T-cell (primary cell): Measurements from ENCODE around the gene LMTK3. TPM values are rescaled to one million over a fixed set of nuclear protein-coding genes. Genes with fewer than 3 reads are reported as not detected.
A peak's percentile ranks its signal among the peaks of the same experiment; 100 is the strongest.

ENCODE experiments used
- ATAC-seq, 4 experiments: fragments of 200-7000 bp in 3 of 4; fragments of 150-1000 bp in 1 of 4; cut with Tn5 transposase; replicated peaks in 1 of 4; 1 replicate in 3 of 4; 2 replicates in 1 of 4; pipeline ENCODE4 v1.10.0; 2021; ENCODE audit warnings: moderate library complexity in 3 of 4, mild to moderate bottlenecking in 2 of 4, moderate number of reproducible peaks in 1 of 4
- CTCF ChIA-PET, 2 donors: fragments of 300-600 bp; sonication (Branson Sonifier 250); formaldehyde crosslinking; loops; one replicate each; lab custom pipeline; 2022; ENCODE audit warnings: antibody characterized with exemption in 2 of 2; lab: Charles Lee
- POLR2A ChIA-PET, 2 donors: fragments of 300-600 bp; sonication (Branson Sonifier 250); formaldehyde crosslinking; loops; one replicate each; lab custom pipeline; 2022; ENCODE audit warnings: antibody characterized with exemption in 2 of 2; lab: Charles Lee
- DNase-seq, 35 experiments: peaks; one replicate each; pipeline versions ENCODE4 v3.0.0 to v3.0.0-alpha.2; 2013 to 2023
- H3K27ac ChIP-seq: one replicate; pipeline ENCODE4 v1.5.1; 2013; ENCODE audit warnings: low read length
- H3K27me3 ChIP-seq, 2 experiments: replicated peaks in 1 of 2; 1 replicate in 1 of 2; 2 replicates in 1 of 2; pipeline versions ENCODE4 v1.6.1 to v1.7.0; 2013; ENCODE audit warnings: low read length in 1 of 2, mixed read lengths in 1 of 2; ENCODE audit not compliant: control insufficient read depth in 2 of 2, insufficient read depth in 2 of 2; ENCODE audit errors: extremely low read depth in 1 of 2
- H3K36me3 ChIP-seq, 2 donors: 1 replicate in 1 of 2; 2 replicates in 1 of 2; pipeline versions ENCODE4 v1.6.1 to v1.7.0; 2013; ENCODE audit warnings: low read length in 1 of 2; ENCODE audit not compliant: control insufficient read depth in 2 of 2, insufficient read depth in 1 of 2; ENCODE audit errors: extremely low read depth in 1 of 2
- H3K4me1 ChIP-seq, 2 experiments: 1 replicate in 1 of 2; 2 replicates in 1 of 2; pipeline versions ENCODE4 v1.6.1 to v1.7.0; 2013; ENCODE audit warnings: low read length in 2 of 2, mixed read lengths in 1 of 2; ENCODE audit not compliant: insufficient read depth in 2 of 2, control insufficient read depth in 1 of 2; ENCODE audit errors: extremely low read depth in 1 of 2
- H3K4me3 ChIP-seq, 2 donors: 1 replicate in 1 of 2; 2 replicates in 1 of 2; pipeline versions ENCODE4 v1.5.1 to v1.7.0; 2013; ENCODE audit warnings: mild to moderate bottlenecking in 2 of 2, low read length in 1 of 2, moderate library complexity in 1 of 2; ENCODE audit not compliant: control insufficient read depth in 1 of 2; ENCODE audit errors: extremely low read depth in 1 of 2
- H3K9me3 ChIP-seq: 2 replicates; pipeline ENCODE4 v1.7.0; 2013
- H3K27ac Mint-ChIP-seq, 2 donors: one replicate each; pipeline ENCODE4 v1.8.0; 2020 to 2021; ENCODE audit warnings: mild to moderate bottlenecking in 2 of 2, mixed read lengths in 2 of 2
- H3K27me3 Mint-ChIP-seq, 2 donors: one replicate each; pipeline ENCODE4 v1.8.0; 2021 to 2022; ENCODE audit warnings: mixed read lengths in 2 of 2
- H3K36me3 Mint-ChIP-seq: one replicate; pipeline ENCODE4 v1.8.0; 2021; ENCODE audit warnings: mixed read lengths
- H3K4me1 Mint-ChIP-seq, 3 donors: one replicate each; pipeline ENCODE4 v1.8.0; 2020 to 2022; ENCODE audit warnings: mixed read lengths in 3 of 3, mild to moderate bottlenecking in 1 of 3
- H3K4me3 Mint-ChIP-seq, 3 donors: one replicate each; pipeline ENCODE4 v1.8.0; 2020 to 2022; ENCODE audit warnings: mild to moderate bottlenecking in 3 of 3, mixed read lengths in 3 of 3, moderate library complexity in 3 of 3
- H3K9me3 Mint-ChIP-seq, 3 donors: one replicate each; pipeline ENCODE4 v1.8.0; 2020 to 2022; ENCODE audit warnings: mixed read lengths in 3 of 3
- WGBS: methylation state at CpG from one replicate; pipeline ENCODE4 v1.1.5; 2013; ENCODE audit warnings: missing lambda C conversion rate; ENCODE audit not compliant: insufficient coverage; 5-methylcytosine and 5-hydroxymethylcytosine counted together
- total RNA-seq, 35 experiments: library from RNA in 6 of 35; stranded (reverse) in 6 of 35; fragments of 120-200 nt in 1 of 35; gene quantifications; one replicate each; pipeline versions ENCODE4 v1.2.1 to v1.2.4 and lab custom pipeline; 2013 to 2026

Gene LMTK3
- total RNA-seq, 5 donors from 2014 or later (not counting 1 experiment from before 2014, with no cell fraction given) = 17.5 to 28.2 (median 23.5) TPM

- ChIA-PET CTCF (no interaction called here), POLR2A (no interaction called here)
- no peaks in the 10 kb centered on the region for H3K9me3 Mint-ChIP-seq
- H3K36me3 Mint-ChIP-seq = no peaks in the 10 kb centered on the region
- no CpG with 5 or more reads among the region's 3 CpGs for WGBS
- no peak overlapping the region for H3K27ac Mint-ChIP-seq
- DNase-seq (no peak), ATAC-seq (no peak)
- H3K27me3 Mint-ChIP-seq = no peaks in the 10 kb centered on the region
- no peak overlapping the region for H3K4me3 Mint-ChIP-seq
- H3K27me3 ChIP-seq = peaks cover 0 to 8% of the 10 kb centered on the region in 2 experiments
- peaks cover 0 to 9% of the 10 kb centered on the region in 2 experiments for H3K4me1 ChIP-seq
- H3K36me3 ChIP-seq = no peaks in the 10 kb centered on the region
- H3K27ac ChIP-seq = no peak overlapping the region
- no peak overlapping the region for H3K4me3 ChIP-seq
- H3K4me1 Mint-ChIP-seq = peaks cover 4 to 6% (median 6%) of the 10 kb centered on the region in 3 donors
- no peaks in the 10 kb centered on the region for H3K9me3 ChIP-seq
Observed at GRCh38 chr19:48518207-48518606, 6.6 kb upstream of the LMTK3 start.

GRCh38 chr19:48516536-48516935 is 4.9 kb upstream of the LMTK3 start:
- Mint-ChIP-seq H3K4me3 (no peak overlapping the region), H3K4me1 (peaks cover 4 to 6% (median 6%) of the 10 kb centered on the region in 3 donors), H3K27me3 (no peaks in the 10 kb centered on the region), H3K9me3 (no peaks in the 10 kb centered on the region), H3K36me3 (no peaks in the 10 kb centered on the region), H3K27ac (no peak overlapping the region)
- no peak for ATAC-seq
- DNase-seq = no peak
- WGBS = 90% methylated on average over 8 of the region's 8 CpGs
- Histone ChIP-seq H3K9me3 (no peaks in the 10 kb centered on the region), H3K27ac (no peak overlapping the region), H3K36me3 (no peaks in the 10 kb centered on the region), H3K27me3 (peaks cover under 1 to 8% of the 10 kb centered on the region in 2 experiments), H3K4me1 (peaks cover 9 to 25% of the 10 kb centered on the region in 2 experiments), H3K4me3 (no peak overlapping the region)
- ChIA-PET POLR2A (no interaction called here), CTCF (no interaction called here)

- WGBS = 64% methylated on average over 11 of the region's 11 CpGs
- Histone ChIP-seq H3K27me3 (peaks cover 0 to 8% of the 10 kb centered on the region in 2 experiments), H3K4me3 (peak overlapping the region in 1 of 2 donors; percentile 88), H3K36me3 (peaks cover 0 to 3% of the 10 kb centered on the region in 2 donors), H3K4me1 (peaks cover 12 to 42% of the 10 kb centered on the region in 2 experiments), H3K9me3 (no peaks in the 10 kb centered on the region), H3K27ac (no peak overlapping the region)
- no peaks in the 10 kb centered on the region for H3K27me3 Mint-ChIP-seq
- no peak overlapping the region for H3K27ac Mint-ChIP-seq
- no peaks in the 10 kb centered on the region for H3K9me3 Mint-ChIP-seq
- ATAC-seq (no peak), DNase-seq (no peak)
- H3K4me1 Mint-ChIP-seq = peaks cover 13 to 20% (median 16%) of the 10 kb centered on the region in 3 donors
- H3K36me3 Mint-ChIP-seq = no peaks in the 10 kb centered on the region
- ChIA-PET CTCF (interaction anchor here in 1 of 2 donors (0.5 to 1.2 kb wide), 3 partner anchors 62 to 265 kb away, joined by 3 to 5 read pairs (median 3); no protein-coding TSS in a partner anchor), POLR2A (no interaction called here)
- peak overlapping the region in 1 of 3 donors; percentile 9 for H3K4me3 Mint-ChIP-seq
Observed at GRCh38 chr19:48514123-48514458, 2.5 kb upstream of the LMTK3 start.

- Mint-ChIP-seq H3K27me3 (no peaks in the 10 kb centered on the region), H3K27ac (no peak overlapping the region), H3K36me3 (no peaks in the 10 kb centered on the region), H3K9me3 (no peaks in the 10 kb centered on the region), H3K4me3 (no peak overlapping the region), H3K4me1 (peaks cover 13 to 20% (median 16%) of the 10 kb centered on the region in 3 donors)
- POLR2A ChIA-PET = no interaction called here
- peak; percentile 53 to 86 (median 72) for DNase-seq
- Histone ChIP-seq H3K4me1 (peaks cover 12 to 42% of the 10 kb centered on the region in 2 experiments), H3K27me3 (peaks cover 0 to 8% of the 10 kb centered on the region in 2 experiments), H3K27ac (peak overlapping the region; percentile 56), H3K9me3 (no peaks in the 10 kb centered on the region), H3K36me3 (peaks cover 0 to 8% of the 10 kb centered on the region in 2 donors), H3K4me3 (peak overlapping the region; percentile 56 to 88)
- ATAC-seq = peak; percentile 73 to 74 (median 73)
- CTCF ChIA-PET = interaction anchor here in 1 of 2 donors (0.5 to 1.2 kb wide), 2 partner anchors 63 to 71 kb away, joined by 3 to 5 read pairs; no protein-coding TSS in a partner anchor
- 2% methylated on average over 41 of the region's 54 CpGs for WGBS
Observed at GRCh38 chr19:48513289-48514122, 1.9 kb upstream of the LMTK3 start.

- Mint-ChIP-seq H3K9me3 (no peaks in the 10 kb centered on the region), H3K4me3 (no peak overlapping the region), H3K27ac (no peak overlapping the region), H3K27me3 (no peaks in the 10 kb centered on the region), H3K36me3 (peaks cover 4% of the 10 kb centered on the region), H3K4me1 (peaks cover 13 to 20% (median 16%) of the 10 kb centered on the region in 3 donors)
- 52% methylated on average over 10 of the region's 19 CpGs for WGBS
- Histone ChIP-seq H3K36me3 (peaks cover 0 to 11% of the 10 kb centered on the region in 2 donors), H3K4me3 (peak overlapping the region; percentile 56 to 88), H3K27me3 (peaks cover 0 to 8% of the 10 kb centered on the region in 2 experiments), H3K4me1 (peaks cover 12 to 42% of the 10 kb centered on the region in 2 experiments), H3K9me3 (no peaks in the 10 kb centered on the region), H3K27ac (peak overlapping the region; percentile 56)
- ChIA-PET CTCF (no interaction called here), POLR2A (no interaction called here)
- ATAC-seq = no peak
- peak in 1 of 35 experiments; percentile 58 for DNase-seq
Observed at GRCh38 chr19:48512504-48513288, 1.1 kb upstream of the LMTK3 start.

- WGBS = 0% methylated on average over 13 of the region's 32 CpGs
Observed at GRCh38 chr19:48511321-48511731, 309 bp downstream of the LMTK3 start.

More at GRCh38 chr19:48511321-48511731, 309 bp downstream of the LMTK3 start:
- peaks cover 13 to 20% (median 16%) of the 10 kb centered on the region in 3 donors for H3K4me1 Mint-ChIP-seq
- Histone ChIP-seq H3K27ac (no peak overlapping the region), H3K36me3 (peaks cover 0 to 11% of the 10 kb centered on the region in 2 donors), H3K4me1 (peaks cover 12 to 42% of the 10 kb centered on the region in 2 experiments), H3K4me3 (peak overlapping the region in 1 of 2 donors; percentile 53), H3K27me3 (peaks cover 0 to 8% of the 10 kb centered on the region in 2 experiments), H3K9me3 (no peaks in the 10 kb centered on the region)
- CTCF ChIA-PET = interaction anchor here in 1 of 2 donors (0.7 kb wide), 1 partner anchor 108 kb away, joined by 5 read pairs; no protein-coding TSS in a partner anchor
- no peaks in the 10 kb centered on the region for H3K27me3 Mint-ChIP-seq
- POLR2A ChIA-PET = no interaction called here
- ATAC-seq (peak in 3 of 4 experiments; percentile 7 to 11 (median 8)), DNase-seq (peak in 5 of 35 experiments; percentile 34 to 60 (median 42))
- H3K27ac Mint-ChIP-seq = no peak overlapping the region
- no peak overlapping the region for H3K4me3 Mint-ChIP-seq
- peaks cover 8% of the 10 kb centered on the region for H3K36me3 Mint-ChIP-seq
- H3K9me3 Mint-ChIP-seq = no peaks in the 10 kb centered on the region
